Stimulated activated CD4-positive, alpha-beta T cell treated with anti-CD3 and anti-CD28 coated beads, TNF-alpha, amount 100 ng/mL, for 24 hours (primary cell): ENCODE measurements around the gene TESPA1.
"Not testable (repeated sequence)": the region's sequence is repeated elsewhere in the genome, so short reads cannot be mapped to it uniquely, and the experiment has no call there.

Experiments used
- DNase-seq, 3 experiments: peaks; one replicate each; pipeline ENCODE4 v3.0.0-alpha.2; 2020; ENCODE audit warnings: low read depth in 3 of 3

The TESPA1 gene

GRCh38 chr12:54984658-54985376, at the start of gene TESPA1:
Gene TESPA1, minus strand, starts transcription at chr12:54984762. Its CDS starts 10,200 bp downstream, at chr12:54974562.
- DNase-seq, result peak; percentile 63 to 82 (median 72)

DNA sequence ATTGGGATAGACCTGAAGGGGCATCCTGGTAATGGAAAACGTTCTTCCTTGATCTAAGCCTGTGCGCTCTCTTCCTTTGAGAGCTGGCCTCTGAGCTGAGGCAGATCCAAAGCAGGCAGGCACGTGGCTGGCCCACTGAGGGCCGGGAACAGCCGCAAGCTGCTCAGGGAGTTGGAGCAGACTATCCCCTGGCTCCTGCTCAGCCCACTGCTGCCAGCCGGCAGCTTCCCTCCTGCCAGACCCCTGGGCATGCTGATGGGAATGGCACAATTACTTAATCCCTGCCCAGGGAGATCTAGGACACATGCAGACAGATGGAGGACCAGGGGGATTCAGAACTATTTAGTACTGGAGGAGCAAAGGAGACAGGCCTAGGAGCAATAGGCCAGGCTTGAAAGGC, 49.7 kb upstream of the TESPA1 start:
- DNase-seq, result no peak

- DNase-seq, result no peak
Measured at GRCh38 chr12:55025508-55025907, 40.9 kb upstream of the TESPA1 start.

DNA sequence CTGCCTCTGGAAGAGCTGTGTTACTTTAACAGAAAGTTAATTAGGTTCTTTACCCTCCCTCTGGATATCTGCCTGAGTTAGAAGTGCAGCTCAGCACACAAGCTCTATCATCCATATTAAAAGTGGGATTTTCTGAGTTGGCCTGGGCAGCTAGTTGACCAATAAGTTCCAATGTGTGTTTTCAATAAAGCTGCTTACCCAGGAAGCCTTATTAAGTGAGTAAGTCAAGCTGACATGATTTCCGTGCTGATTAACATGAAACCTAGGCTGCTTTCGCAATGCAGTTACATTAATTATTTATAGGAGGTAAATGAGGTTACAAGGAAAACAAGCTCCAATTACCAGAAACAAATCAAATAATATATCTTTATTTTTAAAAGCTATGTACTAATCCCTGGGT, 40.0 kb upstream of the TESPA1 start:
- no peak for DNase-seq

- no peak for DNase-seq
Measured at GRCh38 chr12:55019784-55020183, 35.2 kb upstream of the TESPA1 start, which contains the start of gene NEUROD4. Gene NEUROD4, plus strand, starts transcription at chr12:55019974. Its CDS starts 6,466 bp downstream, at chr12:55026440.

DNA sequence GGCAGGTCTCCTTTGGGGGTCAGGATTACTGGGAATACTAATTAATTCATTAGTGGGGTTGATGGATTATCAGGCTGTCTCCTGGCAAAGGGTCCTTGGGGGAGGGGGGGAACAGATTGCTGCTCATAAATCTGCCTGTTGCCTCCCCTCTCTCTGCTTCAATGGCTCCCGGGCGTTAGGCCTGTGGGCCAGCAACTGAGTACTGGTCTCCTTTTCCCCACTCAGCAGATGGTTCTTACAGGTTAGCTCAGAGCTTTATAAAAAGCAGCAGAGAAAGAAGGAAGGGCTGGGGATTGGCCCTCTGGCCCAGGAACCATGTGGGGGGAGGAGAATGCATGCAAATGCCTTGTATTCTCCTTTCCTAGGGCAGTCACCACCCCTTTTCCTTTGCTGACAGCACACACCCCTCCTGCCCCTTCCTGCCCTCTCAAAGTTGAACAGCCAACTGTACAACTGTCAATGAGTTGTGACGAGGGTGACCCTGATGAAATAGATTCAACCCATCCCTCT, 32.9 kb upstream of the TESPA1 start:
- DNase-seq, result no peak

DNA sequence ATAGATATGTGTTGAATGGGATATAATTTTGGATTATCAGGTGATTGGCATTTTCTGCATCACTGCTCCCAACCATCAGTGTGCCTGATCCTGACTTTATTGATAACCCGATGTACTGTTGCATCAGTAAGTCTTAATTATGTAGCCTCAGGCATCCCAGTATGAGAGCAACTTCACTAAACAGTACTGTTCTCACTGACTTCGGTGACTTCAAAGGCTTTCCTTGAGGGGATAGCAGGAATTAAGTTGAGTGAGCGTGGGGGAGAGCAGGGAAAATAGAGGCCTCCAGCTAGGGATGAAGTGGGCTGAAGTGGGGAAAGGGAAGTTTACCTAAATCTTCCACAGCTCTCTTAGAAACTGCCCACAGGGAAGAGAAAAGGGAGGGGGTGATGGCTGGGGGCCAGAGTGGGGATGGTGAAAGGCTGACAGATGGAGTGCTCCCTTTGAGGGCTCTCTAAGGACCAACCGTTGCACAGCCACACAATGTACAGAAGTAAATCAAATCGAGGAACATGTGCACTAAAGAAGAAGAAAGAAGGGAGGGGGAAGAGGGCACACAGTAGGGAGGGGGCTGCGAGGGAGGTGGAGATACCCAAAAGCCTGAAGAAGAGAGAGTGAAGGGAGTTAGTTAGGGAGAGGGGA, 24.5 kb upstream of the TESPA1 start:
- no peak for DNase-seq

GRCh38 chr12:55002355-55002754, 17.8 kb upstream of the TESPA1 start:
- DNase-seq, result no peak

- no peak for DNase-seq
Measured at GRCh38 chr12:55001198-55001868, 16.8 kb upstream of the TESPA1 start.

DNA sequence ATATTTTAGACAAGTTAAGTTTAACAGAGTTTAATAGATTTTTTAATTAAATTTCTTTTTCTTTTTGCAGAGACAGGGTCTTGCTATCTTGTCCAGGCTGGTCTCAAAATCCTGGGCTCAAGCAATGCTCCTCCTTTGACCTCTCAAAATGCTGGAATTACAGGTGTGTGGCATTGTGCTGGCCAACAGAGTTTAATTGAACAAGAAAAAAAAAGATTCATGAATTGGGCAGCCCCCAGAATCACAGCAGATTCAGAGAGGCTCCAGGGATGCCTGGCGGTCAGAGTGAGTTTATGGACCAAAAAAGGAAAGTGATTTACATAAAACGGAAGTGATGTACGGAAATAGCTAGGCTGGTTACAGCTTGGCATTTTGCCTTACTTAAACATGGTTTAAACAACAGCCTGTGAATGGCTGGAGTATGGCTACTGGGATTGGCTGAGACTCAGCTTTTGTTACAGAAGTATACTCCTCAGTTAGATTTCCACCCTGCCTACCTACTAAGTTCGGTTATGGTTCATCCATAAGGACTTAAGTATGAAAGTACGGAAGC, 14.5 kb upstream of the TESPA1 start:
- no peak for DNase-seq

DNA sequence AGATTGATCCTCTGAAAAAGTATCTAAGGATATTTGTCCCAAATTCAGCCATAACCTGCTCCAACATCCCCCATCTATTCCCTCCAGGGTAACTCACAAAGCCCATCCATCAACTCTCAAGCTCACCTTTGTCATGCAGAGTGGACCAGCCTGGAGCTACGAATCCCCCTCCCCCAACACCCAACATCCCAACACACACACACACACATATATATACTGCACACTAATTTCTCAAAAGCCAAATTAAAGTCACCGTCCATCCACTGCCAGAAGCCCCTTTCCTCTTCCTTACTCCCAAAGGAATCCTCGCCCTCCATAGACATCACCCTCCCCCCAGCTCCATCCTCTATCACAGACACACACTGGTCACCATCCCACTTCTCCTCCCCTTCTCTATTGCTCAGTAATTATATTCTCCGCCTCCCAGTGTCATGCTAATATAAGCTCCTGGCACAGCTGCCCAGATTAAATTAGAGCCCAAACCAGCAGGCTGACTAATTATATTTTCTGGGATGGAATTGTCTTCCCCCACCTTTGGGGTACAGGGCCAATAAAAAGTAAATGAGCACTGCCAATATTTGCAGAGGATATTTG, 13.5 kb upstream of the TESPA1 start:
- DNase-seq, result no peak

DNA sequence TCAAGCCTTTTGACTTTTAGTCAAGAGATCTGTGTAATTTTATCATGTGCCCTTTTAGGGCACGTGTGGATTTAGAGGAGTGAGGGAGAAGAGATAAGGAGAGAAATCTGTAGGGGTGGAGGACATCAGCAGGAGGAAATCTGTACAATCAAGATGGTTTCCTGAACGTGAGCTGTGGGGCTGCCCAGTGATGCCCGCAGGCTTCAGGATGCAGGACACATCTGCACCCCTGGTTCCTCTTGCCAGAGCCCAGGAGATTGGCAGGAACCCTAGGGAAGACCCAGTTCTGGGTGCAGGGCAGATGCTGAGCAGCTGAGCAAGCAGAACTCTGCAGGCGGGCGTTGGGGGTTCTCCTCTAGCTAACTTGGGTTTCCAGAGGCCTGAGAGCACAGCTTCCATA, 11.6 kb upstream of the TESPA1 start:
- DNase-seq, result no peak

DNA sequence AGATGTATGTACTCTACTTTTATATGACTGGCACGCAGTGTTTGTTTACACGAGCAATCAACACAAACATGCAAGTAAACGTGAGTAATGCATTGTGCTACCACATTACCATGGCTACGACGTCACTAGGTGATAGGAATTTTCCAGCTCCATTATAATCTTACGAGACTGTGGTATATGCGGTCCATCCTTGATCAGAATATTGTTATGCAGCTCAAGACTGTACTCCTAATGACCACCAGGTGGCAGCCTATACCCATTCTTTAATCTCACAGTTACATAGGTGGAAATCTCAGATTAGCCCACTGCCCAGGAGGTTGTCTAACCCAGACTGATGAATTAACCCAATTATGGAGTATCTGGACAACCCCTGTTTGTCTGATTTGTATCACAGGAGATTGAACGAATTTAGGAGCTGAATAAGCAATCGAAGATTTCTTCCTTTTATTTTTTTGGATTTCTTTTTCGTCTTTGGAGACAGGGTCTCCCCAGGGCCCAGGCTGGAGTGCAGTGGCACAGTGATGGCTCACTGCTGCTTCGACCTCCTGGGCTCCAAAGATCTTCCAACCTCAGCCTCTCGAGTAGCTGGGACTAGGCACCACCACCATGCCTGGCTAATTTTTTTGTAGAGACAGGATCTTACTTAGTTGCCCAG, 8.7 kb upstream of the TESPA1 start:
- peak; percentile 22 to 54 (median 28) for DNase-seq

DNA sequence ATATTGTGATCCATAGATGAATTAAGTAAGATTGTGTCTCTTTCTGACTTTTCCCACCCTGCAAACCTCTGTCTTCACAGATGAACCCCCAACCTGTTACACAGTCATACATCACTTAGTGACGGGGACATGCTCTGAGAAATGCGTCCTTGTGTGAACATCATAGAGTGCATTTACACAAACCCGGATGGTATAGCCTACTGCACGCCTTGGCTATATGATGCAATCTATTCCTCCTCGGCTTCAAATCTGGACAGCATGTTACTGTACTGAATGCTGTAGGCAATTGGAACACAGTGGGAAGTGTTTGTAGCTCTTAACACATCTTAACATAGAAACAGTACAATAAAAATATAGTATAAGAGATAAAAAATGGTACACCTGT, 7.4 kb upstream of the TESPA1 start:
- no peak for DNase-seq

GRCh38 chr12:54991161-54991990, 6.8 kb upstream of the TESPA1 start:
- DNase-seq, result peak in 1 of 3 experiments; percentile 26

- no peak for DNase-seq
Measured at GRCh38 chr12:54989829-54990228, 5.3 kb upstream of the TESPA1 start.

DNA sequence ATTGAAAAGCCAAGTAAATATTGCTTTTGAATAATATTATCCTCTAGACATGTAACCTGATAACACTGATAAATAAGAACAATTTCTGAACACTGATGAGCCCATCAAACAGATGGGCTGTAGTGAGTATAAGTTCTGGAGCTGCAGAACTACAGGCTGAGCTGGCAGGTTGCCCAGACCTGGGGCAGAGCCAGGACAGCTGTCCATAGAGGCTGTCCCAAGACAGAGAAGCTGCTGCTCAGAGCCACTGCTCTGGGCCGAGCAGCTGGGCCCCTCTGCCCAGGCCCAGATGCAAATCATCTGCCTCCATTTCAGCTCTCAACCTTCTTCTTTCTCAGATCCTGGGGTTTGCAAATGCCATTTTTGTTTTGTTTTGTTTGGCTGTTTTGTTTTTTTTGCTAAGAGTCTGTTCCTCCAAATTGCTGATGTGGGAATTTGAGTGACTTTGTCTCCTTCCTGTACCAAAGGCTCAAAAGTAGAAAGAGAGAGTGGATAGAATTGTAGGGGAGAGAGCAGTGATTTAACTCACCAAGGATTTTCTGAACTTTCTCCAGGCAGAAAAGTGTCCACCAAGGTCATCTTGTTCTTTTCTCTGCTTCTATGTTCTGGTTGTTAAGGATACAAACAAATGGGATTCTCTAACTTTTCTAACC, 4.0 kb upstream of the TESPA1 start:
- DNase-seq, result no peak

GRCh38 chr12:54987611-54988231, 3.2 kb upstream of the TESPA1 start:
- no peak for DNase-seq

DNA sequence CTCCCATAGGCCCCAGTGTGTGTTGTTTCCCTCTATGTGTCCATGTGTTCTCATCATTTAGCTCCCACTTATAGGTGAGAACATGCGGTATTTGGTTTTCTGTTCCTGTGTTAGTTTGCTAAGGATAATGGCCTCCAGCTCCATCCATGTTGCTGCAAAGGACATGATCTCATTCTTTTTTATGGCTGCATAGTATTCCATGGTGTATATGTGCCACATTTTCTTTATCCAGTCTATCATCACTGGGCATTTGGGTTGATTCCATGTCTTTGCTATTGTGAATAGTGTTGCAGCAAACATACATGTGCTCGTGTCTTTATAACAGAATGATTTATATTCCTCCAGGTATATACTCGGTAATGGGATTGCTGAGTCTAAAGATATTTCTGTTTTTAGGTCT, 2.2 kb upstream of the TESPA1 start:
- not testable (repeated sequence) for DNase-seq
